ENCODE measurements around the gene NCOA7.

- TF ChIP-seq CTCF (IDR thresholded peaks at IDR 0.05) (no peak), POLR2A (IDR thresholded peaks at IDR 0.05) (peak in 1 of 2 donors; percentile 26)
These were observed 44.5 kb downstream of the NCOA7 start for GRCh38 chr6:125835221-125835744.

Measured in adrenal gland (tissue), 5 donors.